Smooth muscle cell of the umbilical artery (primary cell): ENCODE data around the gene ARL11. TPM values are rescaled to one million over a fixed set of nuclear protein-coding genes. Genes with fewer than 3 reads are reported as not detected.

Experiments used
- total RNA-seq: library from RNA; depleted of rRNA; stranded (reverse); fragments of >200 nt; gene quantifications from 2 replicates; pipeline ENCODE4 v1.2.3, GENCODE V29; 2014

Gene ARL11
- not detected in 2 replicates for total RNA-seq

GRCh38 chr13:49627831-49628652 is at the start of gene ARL11:
Gene ARL11 (plus strand): TSS chr13:49628507. CDS start chr13:49630448, 1,941 bp downstream.

GRCh38 chr13:49585220-49586157 is 42.8 kb upstream of the ARL11 start, which contains the start of gene RCBTB1:
Gene RCBTB1 (minus strand): TSS chr13:49585558. CDS start chr13:49567279, 18,279 bp downstream.

Other genes starting within 250 kb of the ARL11 start
- gene CAB39L, start 184.4 kb upstream of the ARL11 start, total RNA-seq = 6.8 and 10.8 TPM in 2 replicates
- gene SETDB2, start 184.2 kb upstream of the ARL11 start, total RNA-seq = 5.6 and 7.4 TPM in 2 replicates
- gene PHF11, start 132.6 kb upstream of the ARL11 start, total RNA-seq = 14.6 and 14.9 TPM in 2 replicates
- 24.7 and 24.9 TPM in 2 replicates for gene RCBTB1, start 42.9 kb upstream of the ARL11 start, total RNA-seq
- gene EBPL, start 63.0 kb downstream of the ARL11 start, total RNA-seq = 26.9 and 34.1 TPM in 2 replicates
- 42.5 and 64.2 TPM in 2 replicates for gene KPNA3, start 164.2 kb downstream of the ARL11 start, total RNA-seq